Stimulated activated CD8-positive, alpha-beta memory T cell treated with anti-CD3 and anti-CD28 coated beads, Interleukin-12 subunit alpha, Interleukin-12 subunit beta, amount 100 ng/mL, for 24 hours (primary cell): ENCODE results near the gene DDX39A.
A peak's percentile ranks its signal among the peaks of the same experiment; 100 is the strongest.
"Not testable (repeated sequence)": the region's sequence is repeated elsewhere in the genome, so short reads cannot be mapped to it uniquely, and the experiment has no call there.

Experiments
- DNase-seq: peaks from one replicate; pipeline ENCODE4 v3.0.0-alpha.2; 2020; ENCODE audit errors: extremely low read depth

DDX39A gene

DNA sequence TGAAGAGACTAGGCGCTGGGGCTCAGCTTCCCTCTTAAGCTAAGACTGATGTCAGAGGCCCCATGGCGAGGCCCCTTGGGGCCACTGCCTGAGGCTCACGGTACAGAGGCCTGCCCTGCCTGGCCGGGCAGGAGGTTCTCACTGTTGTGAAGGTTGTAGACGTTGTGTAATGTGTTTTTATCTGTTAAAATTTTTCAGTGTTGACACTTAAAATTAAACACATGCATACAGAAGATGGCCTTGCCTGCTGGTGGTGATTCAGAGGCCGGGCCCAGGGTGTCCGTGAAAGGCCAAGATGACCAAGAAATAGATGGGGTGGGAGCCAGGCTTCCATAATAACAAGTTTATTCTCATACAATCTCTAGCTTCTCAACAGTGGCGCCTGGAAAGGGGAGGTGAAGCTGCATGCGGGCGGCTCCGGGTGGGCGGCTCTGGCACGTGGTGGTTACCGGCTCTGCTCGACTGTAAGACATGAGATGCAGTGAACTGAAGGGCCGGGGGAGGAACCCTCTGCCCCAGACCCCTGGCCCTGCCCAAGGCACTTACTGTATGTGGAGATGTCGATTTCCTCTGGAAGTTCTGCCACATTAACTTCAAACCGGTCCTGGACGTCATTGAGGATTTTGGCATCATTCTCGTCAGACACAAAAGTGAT lies 10.5 kb downstream of the DDX39A start:
- no peak for DNase-seq

DNA sequence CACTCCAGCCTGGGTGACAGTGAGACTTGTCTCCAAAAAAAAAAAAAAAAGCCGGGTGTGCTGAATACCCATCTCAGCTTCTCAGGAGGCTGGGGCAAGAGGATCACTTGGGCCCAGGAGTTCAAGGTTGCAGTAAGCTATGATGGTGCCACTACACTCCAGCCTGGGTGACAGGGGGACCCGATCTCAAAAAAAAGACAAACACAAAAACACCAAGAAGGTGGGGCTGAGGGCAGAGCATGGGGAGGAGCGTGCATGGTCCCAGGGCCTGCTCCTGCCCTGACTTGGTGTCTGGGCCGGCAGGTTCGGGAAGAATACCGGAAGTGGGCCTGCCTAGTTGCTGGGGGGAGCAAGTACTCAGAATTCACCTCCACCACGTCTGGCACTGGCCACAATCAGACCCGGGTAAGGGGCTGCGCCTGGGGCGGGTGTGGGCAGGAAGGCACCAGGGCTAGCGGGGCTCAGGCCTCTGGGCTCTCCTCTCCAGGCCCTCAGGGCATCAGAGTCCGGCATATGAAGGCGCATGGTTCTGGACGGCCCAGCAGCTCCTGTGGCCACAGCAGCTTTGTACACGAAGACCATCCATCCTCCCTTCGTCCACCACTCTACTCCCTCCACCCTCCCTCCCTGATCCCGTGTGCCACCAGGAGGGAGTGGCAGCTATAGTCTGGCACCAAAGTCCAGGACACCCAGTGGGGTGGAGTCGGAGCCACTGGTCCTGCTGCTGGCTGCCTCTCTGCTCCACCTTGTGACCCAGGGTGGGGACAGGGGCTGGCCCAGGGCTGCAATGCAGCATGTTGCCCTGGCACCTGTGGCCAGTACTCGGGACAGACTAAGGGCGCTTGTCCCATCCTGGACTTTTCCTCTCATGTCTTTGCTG lies 11.3 kb downstream of the DDX39A start:
- no peak for DNase-seq

GRCh38 chr19:14406645-14407401 lies 12.3 kb downstream of the DDX39A start:
- DNase-seq, result no peak

- DNase-seq, result peak; percentile 62
These were observed 13.1 kb downstream of the DDX39A start for GRCh38 chr19:14405758-14406644.

DNA sequence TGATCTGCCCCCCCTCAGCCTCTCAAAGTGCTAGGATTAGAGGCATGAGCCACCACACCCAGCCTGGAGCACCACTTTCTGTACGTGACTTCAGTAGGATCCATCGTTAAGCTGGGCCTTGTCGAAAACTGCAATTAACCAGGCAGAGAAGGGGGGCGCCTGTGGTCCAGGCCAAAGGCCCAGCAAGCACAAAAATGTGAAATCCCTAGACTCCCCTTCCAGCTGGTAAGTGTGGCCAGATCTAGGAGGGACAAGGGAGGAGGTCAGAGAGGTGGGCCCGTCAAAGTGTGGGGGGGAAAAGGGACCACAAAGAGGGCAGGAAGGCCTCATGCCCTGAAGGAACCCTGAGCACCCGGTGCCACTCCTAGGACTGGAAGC lies 13.8 kb downstream of the DDX39A start:
- DNase-seq, result no peak

- no peak for DNase-seq
These were observed 14.8 kb downstream of the DDX39A start for GRCh38 chr19:14404312-14404711.

- DNase-seq, result not testable (repeated sequence)
These were observed 15.8 kb downstream of the DDX39A start for GRCh38 chr19:14403145-14403930.

- no peak for DNase-seq
These were observed 16.6 kb downstream of the DDX39A start for GRCh38 chr19:14402332-14403144.

- no peak for DNase-seq
These were observed 17.5 kb downstream of the DDX39A start for GRCh38 chr19:14401468-14402195.

DNA sequence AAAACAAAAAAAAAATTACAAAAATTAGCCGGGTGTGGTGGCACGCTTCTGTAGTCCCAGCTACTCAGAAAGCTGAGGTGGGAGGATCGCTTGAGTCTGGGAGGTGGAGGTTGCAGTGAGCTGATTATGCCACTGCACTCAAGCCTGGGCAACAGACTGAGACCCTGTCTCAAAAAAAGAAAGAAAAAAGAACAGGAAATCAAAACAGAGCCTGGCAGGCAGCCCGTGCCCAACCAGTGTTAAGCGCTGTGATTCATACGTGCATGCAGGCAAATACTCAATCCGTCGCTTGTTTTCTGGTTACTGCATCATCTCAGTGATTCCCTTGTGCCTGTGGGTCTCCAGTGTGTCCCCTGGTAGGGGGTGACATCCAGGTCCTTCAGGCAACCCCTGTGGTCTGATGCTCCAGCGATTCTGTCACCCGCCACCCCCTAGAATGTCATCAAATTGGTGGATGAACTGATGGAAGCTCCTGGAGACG lies 18.1 kb downstream of the DDX39A start:
- DNase-seq, result no peak

DNA sequence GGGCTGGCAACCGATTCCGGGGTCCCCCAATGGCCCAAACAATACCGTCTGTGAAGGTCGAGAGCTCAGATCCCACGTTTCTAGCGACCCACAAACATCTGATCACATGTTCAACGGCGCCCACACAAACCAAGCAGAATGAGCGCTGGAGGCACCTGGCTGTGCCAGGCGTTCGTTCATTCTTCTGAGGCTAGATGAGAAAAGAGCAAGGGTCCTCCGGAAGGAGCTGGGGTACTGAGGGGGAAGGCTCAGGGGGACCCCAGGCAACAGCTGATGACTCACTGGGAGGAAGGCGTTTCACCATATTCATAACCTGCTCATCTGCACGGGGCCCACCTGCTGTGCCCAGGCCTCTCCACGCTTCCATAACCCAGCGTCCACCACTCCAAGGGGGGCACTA lies 22.0 kb downstream of the DDX39A start:
- not testable (repeated sequence) for DNase-seq

- DNase-seq, result not testable (repeated sequence)
These were observed 22.4 kb downstream of the DDX39A start for GRCh38 chr19:14396730-14397129.

DNA sequence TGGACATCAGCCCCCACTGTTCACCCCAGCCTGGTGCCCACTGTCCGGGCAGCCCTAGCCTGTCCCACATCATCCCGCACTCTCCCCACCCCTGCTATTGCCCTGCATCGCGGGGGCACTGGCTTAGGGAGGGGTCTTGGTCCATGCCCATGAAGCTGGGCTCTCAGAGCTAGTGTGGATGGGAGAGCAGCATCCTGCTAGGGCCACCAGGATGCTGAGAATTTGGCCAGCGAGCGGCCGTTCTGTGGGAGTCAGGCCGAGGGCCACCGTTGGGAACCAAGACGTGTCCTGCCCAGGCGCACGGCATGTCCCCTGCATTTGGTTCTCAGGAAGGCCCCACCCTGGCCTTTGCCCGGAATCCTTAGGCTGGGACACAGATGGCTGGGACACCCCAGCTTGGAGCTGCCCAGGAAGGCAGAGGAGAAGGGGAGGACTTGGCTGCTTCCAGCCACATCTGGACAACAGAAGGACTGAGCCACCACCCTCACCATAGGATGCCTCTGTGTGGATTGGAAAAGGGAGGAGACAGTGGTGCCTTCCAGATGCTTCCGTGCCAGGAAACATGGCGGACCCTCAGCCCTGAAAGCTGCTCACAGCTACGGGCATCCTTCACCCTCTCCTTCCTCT lies 23.3 kb downstream of the DDX39A start:
- DNase-seq, result no peak

DNA sequence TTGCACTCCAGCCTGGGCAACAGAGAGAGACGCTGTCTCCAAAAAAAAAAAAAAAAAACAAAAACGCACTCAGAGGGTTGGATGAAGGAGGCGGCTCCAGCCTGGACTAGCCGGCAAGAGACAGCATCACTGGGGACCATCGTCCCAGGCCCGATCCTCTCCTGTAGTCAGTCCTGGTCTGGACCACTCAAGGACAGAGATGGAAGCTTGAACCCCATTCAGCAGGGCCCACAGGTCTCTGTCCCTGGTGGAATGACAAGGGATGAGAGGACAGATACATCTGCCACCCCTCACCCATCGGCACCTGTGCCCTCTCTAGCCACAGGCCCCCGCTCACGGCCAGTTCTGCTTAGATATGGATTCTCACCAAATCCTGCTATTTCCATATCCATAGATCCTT lies 23.9 kb downstream of the DDX39A start:
- no peak for DNase-seq

GRCh38 chr19:14394167-14394566 lies 25.0 kb downstream of the DDX39A start:
- no peak for DNase-seq

- DNase-seq, result no peak
These were observed 25.8 kb downstream of the DDX39A start for GRCh38 chr19:14393329-14393728.

GRCh38 chr19:14391156-14391821 lies 27.9 kb downstream of the DDX39A start:
- DNase-seq, result no peak

DNA sequence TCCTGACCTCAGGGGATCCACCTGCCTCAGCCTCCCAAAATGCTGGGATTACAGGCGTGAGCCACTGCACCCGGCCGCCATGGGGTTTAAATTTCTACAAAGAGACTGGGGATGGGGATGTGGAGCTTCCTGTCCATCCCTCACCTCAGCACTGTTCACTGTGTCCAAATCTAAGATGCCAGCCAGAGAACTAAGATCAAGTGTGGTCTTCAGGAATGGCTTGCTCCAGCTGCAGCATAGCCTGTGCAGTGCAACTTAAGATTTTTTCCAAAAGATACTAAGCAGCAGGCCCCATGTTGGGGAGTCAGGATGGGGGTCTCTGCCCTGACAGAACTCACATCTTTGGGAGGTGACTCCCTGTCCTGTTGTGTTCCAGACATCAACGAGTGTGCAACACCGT lies 28.6 kb downstream of the DDX39A start:
- no peak for DNase-seq
